Vagina (tissue), 2 donors: Measurements from ENCODE around the gene C10orf143. TPM values are rescaled to one million over a fixed set of nuclear protein-coding genes. Genes with fewer than 3 reads are reported as not detected.
A peak's percentile ranks its signal among the peaks of the same experiment; 100 is the strongest.

ENCODE experiments used
- DNase-seq, 2 donors: peaks; one replicate each; pipeline ENCODE4 v3.0.0-alpha.2; 2017; ENCODE audit errors: extremely low spot score in 2 of 2
- H3K27ac ChIP-seq: fragments of 200-600 bp; sonication (generic); one replicate; pipeline ENCODE4 v1.5.1; 2019
- H3K27me3 ChIP-seq: fragments of 200-600 bp; sonication (generic); one replicate; pipeline ENCODE4 v1.5.1; 2019
- H3K36me3 ChIP-seq, 2 donors: fragments of 200-600 bp; sonication (generic); one replicate each; pipeline ENCODE4 v1.5.1; 2017 to 2019
- H3K4me1 ChIP-seq: fragments of 200-600 bp; sonication (generic); one replicate; pipeline ENCODE4 v1.5.1; 2019
- H3K4me3 ChIP-seq, 2 donors: fragments of 200-600 bp; sonication (generic); 1 replicate in 1 of 2; 2 replicates in 1 of 2; pipeline ENCODE4 v1.5.1; 2016 to 2019
- H3K9me3 ChIP-seq: fragments of 200-600 bp; sonication (generic); one replicate; pipeline ENCODE4 v1.5.1; 2019
- CTCF ChIP-seq, 3 experiments: fragments of 450-650 bp in 2 of 3; fragments of 200-600 bp in 1 of 3; sonication (generic) in 1 of 3; IDR thresholded peaks; one replicate each; pipeline ENCODE4 v1.5.1; 2017 to 2019; ENCODE audit warnings: antibody characterized with exemption in 3 of 3, mild to moderate bottlenecking in 2 of 3, moderate library complexity in 2 of 3
- POLR2A ChIP-seq, 2 donors: fragments of 450-650 bp; IDR thresholded peaks; one replicate each; pipeline ENCODE4 v1.6.1; 2017; ENCODE audit warnings: antibody characterized with exemption in 2 of 2, mild to moderate bottlenecking in 2 of 2, moderate library complexity in 2 of 2
- POLR2AphosphoS5 ChIP-seq, 2 donors: sonication (generic); formaldehyde crosslinking; IDR thresholded peaks; one replicate each; pipeline ENCODE4 v1.9.0; 2017; ENCODE audit warnings: antibody characterized with exemption in 2 of 2, mild to moderate bottlenecking in 2 of 2, low read depth in 1 of 2; ENCODE audit not compliant: insufficient read depth in 1 of 2
- intact Hi-C: fragments of 100-400 bp; cut with DNase I; formaldehyde crosslinking; loops from one replicate; pipeline ENCODE4 v1.15.1; 2023
- total RNA-seq: library from RNA; depleted of rRNA; stranded (reverse); fragments of >200 nt; gene quantifications from one replicate; pipeline ENCODE4 v1.2.3, GENCODE V29; 2016

C10orf143 gene
- total RNA-seq, 1 donor from 2014 or later = 0.74 TPM

- Histone ChIP-seq H3K4me3 (no peak overlapping the region), H3K36me3 (no peaks in the 10 kb centered on the region), H3K9me3 (no peaks in the 10 kb centered on the region), H3K27ac (no peak overlapping the region), H3K4me1 (no peaks in the 10 kb centered on the region), H3K27me3 (no peaks in the 10 kb centered on the region)
- DNase-seq = peak in 1 of 2 donors; percentile 40
- TF ChIP-seq POLR2A (IDR thresholded peaks at IDR 0.05) (no peak), CTCF (IDR thresholded peaks at IDR 0.05) (no peak)
- intact Hi-C loops = no loop called here
Measured at GRCh38 chr10:130016993-130017630, 93.5 kb downstream of the C10orf143 start.

DNA sequence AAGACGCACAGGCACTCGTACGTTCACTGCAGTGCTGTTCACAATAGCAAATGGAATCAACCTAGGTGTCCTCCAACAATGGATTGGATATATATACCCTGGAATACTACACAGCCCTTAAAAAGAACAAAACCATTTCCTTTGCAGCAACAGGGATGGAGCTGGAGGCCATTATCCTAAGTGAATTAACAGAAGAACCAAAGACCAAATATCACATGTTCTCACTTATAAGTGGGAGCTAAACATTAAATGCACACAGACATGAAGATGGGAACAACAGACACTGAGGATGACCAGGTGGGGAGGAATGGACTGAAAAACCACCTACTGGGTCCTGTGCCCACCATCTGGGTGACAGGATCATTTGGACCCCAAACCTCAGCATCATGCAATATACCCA lies 94.5 kb downstream of the C10orf143 start:
- TF ChIP-seq POLR2A (IDR thresholded peaks at IDR 0.05) = no peak
- TF ChIP-seq CTCF (IDR thresholded peaks at IDR 0.05) = no peak
- TF ChIP-seq POLR2AphosphoS5 (IDR thresholded peaks at IDR 0.05; ENCODE audit: insufficient read depth in 1 of 2, low read depth in 1 of 2) = no peak
- Histone ChIP-seq H3K4me1 (no peaks in the 10 kb centered on the region), H3K9me3 (no peaks in the 10 kb centered on the region), H3K36me3 (no peaks in the 10 kb centered on the region), H3K4me3 (no peak overlapping the region), H3K27ac (no peak overlapping the region), H3K27me3 (no peaks in the 10 kb centered on the region)
- DNase-seq = no peak
- intact Hi-C loops = no loop called here

DNA sequence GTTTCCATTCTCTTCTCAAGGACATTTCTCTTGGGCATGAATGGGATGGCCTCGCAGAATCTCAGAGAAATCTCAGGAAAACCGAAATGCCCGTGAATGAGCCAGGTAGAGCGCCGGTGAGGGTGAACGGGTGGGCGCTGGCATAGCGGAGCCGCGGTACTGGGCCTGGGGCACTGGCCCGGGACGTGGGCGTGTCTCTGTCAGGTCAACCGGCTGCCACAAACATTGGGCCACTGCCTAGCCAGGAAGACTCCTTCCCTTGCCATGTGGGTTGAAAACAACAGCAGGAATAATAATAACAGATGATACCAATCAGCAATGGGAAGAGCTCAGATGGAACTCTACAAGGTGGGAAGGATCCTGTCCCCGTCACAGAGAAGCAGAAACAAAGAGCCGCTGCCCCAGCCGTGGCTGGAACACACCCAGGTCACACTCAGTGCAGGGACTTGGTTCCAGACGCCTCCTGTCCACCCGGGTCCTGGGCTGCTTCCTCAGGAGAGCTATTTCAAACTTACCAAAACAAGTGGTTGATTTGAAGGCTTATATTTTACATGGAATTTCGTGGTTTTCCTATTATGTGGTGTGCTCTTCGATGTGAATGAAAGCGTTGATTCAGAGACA lies 95.4 kb downstream of the C10orf143 start:
- no peaks in the 10 kb centered on the region for H3K9me3 ChIP-seq
- H3K4me1 ChIP-seq = no peaks in the 10 kb centered on the region
- H3K4me3 ChIP-seq = no peak overlapping the region
- no peaks in the 10 kb centered on the region for H3K36me3 ChIP-seq
- intact Hi-C loops = no loop called here
- DNase-seq = no peak
- TF ChIP-seq CTCF (IDR thresholded peaks at IDR 0.05) (no peak), POLR2A (IDR thresholded peaks at IDR 0.05) (no peak), POLR2AphosphoS5 (IDR thresholded peaks at IDR 0.05; ENCODE audit: insufficient read depth in 1 of 2, low read depth in 1 of 2) (no peak)
- H3K27me3 ChIP-seq = no peaks in the 10 kb centered on the region
- no peak overlapping the region for H3K27ac ChIP-seq

DNA sequence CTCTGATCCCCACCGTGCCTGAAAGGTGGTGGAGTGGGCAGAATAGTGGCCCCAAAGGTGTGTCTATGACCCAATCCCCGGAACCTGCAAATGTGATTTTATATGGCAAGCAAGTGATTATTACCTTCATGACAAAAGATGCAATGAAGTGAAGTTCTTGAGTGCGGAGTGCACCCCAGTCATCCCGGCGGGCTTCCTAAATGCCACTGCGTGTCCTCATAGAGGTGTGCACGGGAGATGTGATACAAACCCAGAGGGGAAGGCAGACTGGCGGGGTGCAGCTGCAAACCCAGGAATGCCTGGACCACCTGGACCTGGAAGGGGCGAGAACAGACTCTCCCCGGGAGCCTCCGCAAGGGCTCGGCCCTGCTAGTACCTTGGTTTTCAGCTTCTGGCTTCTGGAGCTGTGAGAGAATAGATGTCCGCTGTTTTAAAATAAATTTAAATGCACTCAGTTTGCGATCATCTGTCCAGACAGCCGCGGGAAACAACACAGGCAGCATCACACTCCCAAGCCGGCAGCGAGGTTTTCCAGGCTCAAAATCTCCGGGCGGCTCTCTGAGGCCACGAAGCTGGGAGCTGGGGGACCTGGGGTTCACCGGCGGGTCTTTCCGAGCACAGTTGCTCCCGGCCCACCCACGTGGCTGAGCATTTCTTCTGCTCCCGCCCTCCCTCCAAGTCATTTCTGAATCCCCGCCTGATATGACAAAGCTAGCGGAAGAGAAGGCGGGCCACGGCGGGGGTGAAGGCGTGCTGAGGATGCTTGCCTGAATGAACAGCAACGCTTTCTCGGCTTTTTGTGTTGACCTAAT lies 96.2 kb downstream of the C10orf143 start:
- intact Hi-C loops = no loop called here
- Histone ChIP-seq H3K4me1 (no peaks in the 10 kb centered on the region), H3K27me3 (no peaks in the 10 kb centered on the region), H3K36me3 (no peaks in the 10 kb centered on the region), H3K4me3 (no peak overlapping the region), H3K9me3 (no peaks in the 10 kb centered on the region), H3K27ac (no peak overlapping the region)
- DNase-seq = peak in 1 of 2 donors; percentile 60
- TF ChIP-seq CTCF (IDR thresholded peaks at IDR 0.05) (no peak), POLR2A (IDR thresholded peaks at IDR 0.05) (no peak), POLR2AphosphoS5 (IDR thresholded peaks at IDR 0.05; ENCODE audit: insufficient read depth in 1 of 2, low read depth in 1 of 2) (no peak)

Other genes with a start within 250 kb of the C10orf143 start
- gene EBF3, start 146.6 kb downstream of the C10orf143 start, total RNA-seq = 10.6 TPM
- gene GLRX3, start 25.6 kb upstream of the C10orf143 start, total RNA-seq = 41.3 TPM